ENCODE data around the gene FAM13C. TPM values are rescaled to one million over a fixed set of nuclear protein-coding genes. Genes with fewer than 3 reads are reported as not detected.

Gene FAM13C
- total RNA-seq, 4 donors from 2014 or later = 6.0 to 125 (median 17.6) TPM

GRCh38 chr10:59324597-59324996 is 37.8 kb downstream of the FAM13C start:
- Histone ChIP-seq H3K9me3 (no peaks in the 10 kb centered on the region), H3K4me3 (no peak overlapping the region), H3K36me3 (no peaks in the 10 kb centered on the region), H3K27ac (peak overlapping the region; percentile 81 to 95 (median 88)), H3K4me1 (peaks cover 51 to 59% of the 10 kb centered on the region in 2 donors), H3K27me3 (no peaks in the 10 kb centered on the region)
- no peak for ATAC-seq
- intact Hi-C loops (cut with DNase I; ENCODE audit: low total_unique reads) (loop anchor here (5.0 kb wide), 1 partner anchor 38 kb away; the partner anchor contains the start of gene FAM13C), in situ Hi-C loops (cut with MboI; ENCODE audit: low sequenced_read_pairs in 4 of 4) (no loop called here)
- DNase-seq = no peak
- no peak for TF ChIP-seq CTCF (IDR thresholded peaks at IDR 0.05 in 4 of 5, conservative IDR thresholded peaks at IDR 0.05 in 1 of 5)
- no peak for TF ChIP-seq POLR2A (IDR thresholded peaks at IDR 0.05)

DNA sequence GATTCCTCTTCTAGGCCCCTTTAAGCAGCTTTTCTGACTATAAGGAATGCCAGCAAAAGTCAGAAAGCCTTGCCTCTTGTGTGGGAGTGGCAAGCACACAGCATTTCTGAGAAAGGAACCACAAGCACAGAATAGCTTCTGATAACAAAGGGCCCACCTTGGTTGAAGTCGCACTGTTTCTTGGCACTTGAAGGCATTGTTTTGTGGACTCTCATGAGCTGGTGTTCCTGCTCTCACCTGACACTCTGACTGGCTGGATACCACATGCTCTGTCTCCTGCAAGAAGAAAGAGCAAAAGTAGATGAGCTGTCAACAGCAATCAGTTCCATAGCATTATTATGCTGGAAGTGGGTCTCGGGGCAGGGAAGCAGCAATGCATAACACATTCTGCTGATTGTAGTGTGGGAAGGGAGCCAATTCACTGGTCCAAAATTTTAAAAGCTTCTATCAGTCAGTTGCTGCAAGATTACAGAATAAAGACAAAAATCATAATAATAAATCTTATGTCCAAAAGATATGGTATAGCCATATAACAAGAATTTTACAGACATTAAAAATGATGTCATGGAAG is 38.4 kb downstream of the FAM13C start:
- ATAC-seq (peak; percentile 23 to 34), DNase-seq (peak; percentile 48 to 51)
- in situ Hi-C loops (cut with MboI; ENCODE audit: low sequenced_read_pairs in 4 of 4) (no loop called here), intact Hi-C loops (cut with DNase I; ENCODE audit: low total_unique reads) (loop anchor here (5.0 kb wide), 1 partner anchor 38 kb away; the partner anchor contains the start of gene FAM13C)
- Histone ChIP-seq H3K4me1 (peaks cover 49 to 59% of the 10 kb centered on the region in 2 donors), H3K9me3 (no peaks in the 10 kb centered on the region), H3K36me3 (no peaks in the 10 kb centered on the region), H3K27ac (peak overlapping the region; percentile 81 to 95 (median 88)), H3K4me3 (no peak overlapping the region), H3K27me3 (no peaks in the 10 kb centered on the region)
- TF ChIP-seq CTCF (IDR thresholded peaks at IDR 0.05 in 4 of 5, conservative IDR thresholded peaks at IDR 0.05 in 1 of 5) (no peak), POLR2A (IDR thresholded peaks at IDR 0.05) (no peak)

GRCh38 chr10:59323036-59323459 is 39.3 kb downstream of the FAM13C start:
- no peaks in the 10 kb centered on the region for H3K27me3 ChIP-seq
- TF ChIP-seq CTCF (IDR thresholded peaks at IDR 0.05 in 4 of 5, conservative IDR thresholded peaks at IDR 0.05 in 1 of 5) (no peak), POLR2A (IDR thresholded peaks at IDR 0.05) (no peak)
- in situ Hi-C loops (cut with MboI; ENCODE audit: low sequenced_read_pairs in 4 of 4) = no loop called here
- H3K36me3 ChIP-seq = no peaks in the 10 kb centered on the region
- peak overlapping the region; percentile 81 to 95 (median 88) for H3K27ac ChIP-seq
- DNase-seq (peak; percentile 84 to 92), ATAC-seq (peak; percentile 85 to 90)
- intact Hi-C loops (cut with DNase I; ENCODE audit: low total_unique reads) = loop anchor here (5.0 kb wide), 1 partner anchor 39 kb away; the partner anchor contains the start of gene FAM13C
- H3K9me3 ChIP-seq = no peaks in the 10 kb centered on the region
- peak overlapping the region in 1 of 4 donors; percentile 16 for H3K4me3 ChIP-seq
- H3K4me1 ChIP-seq = peaks cover 51 to 61% of the 10 kb centered on the region in 2 donors

GRCh38 chr10:59322131-59322530 is 40.2 kb downstream of the FAM13C start:
- in situ Hi-C loops (cut with MboI; ENCODE audit: low sequenced_read_pairs in 4 of 4) = no loop called here
- no peaks in the 10 kb centered on the region for H3K36me3 ChIP-seq
- DNase-seq (peak in 1 of 2 donors; percentile 28), ATAC-seq (peak in 1 of 2 donors; percentile 36)
- H3K4me1 ChIP-seq = peaks cover 49 to 61% of the 10 kb centered on the region in 2 donors
- H3K4me3 ChIP-seq = peak overlapping the region in 1 of 4 donors; percentile 16
- intact Hi-C loops (cut with DNase I; ENCODE audit: low total_unique reads) = loop anchor here (5.0 kb wide), 1 partner anchor 40 kb away; the partner anchor contains the start of gene FAM13C
- H3K9me3 ChIP-seq = no peaks in the 10 kb centered on the region
- peak overlapping the region; percentile 81 to 95 (median 88) for H3K27ac ChIP-seq
- TF ChIP-seq POLR2A (IDR thresholded peaks at IDR 0.05) = no peak
- no peak for TF ChIP-seq CTCF (IDR thresholded peaks at IDR 0.05 in 4 of 5, conservative IDR thresholded peaks at IDR 0.05 in 1 of 5)
- H3K27me3 ChIP-seq = no peaks in the 10 kb centered on the region
